Activated CD8-positive, alpha-beta memory T cell treated with anti-CD3 and anti-CD28 coated beads for 36 hours (primary cell): Measurements from ENCODE around the gene TICAM1. TPM values are rescaled to one million over a fixed set of nuclear protein-coding genes. Genes with fewer than 3 reads are reported as not detected.
"Not testable (repeated sequence)": the region's sequence is repeated elsewhere in the genome, so short reads cannot be mapped to it uniquely, and the experiment has no call there.

ENCODE experiments used
- CTCF ChIA-PET: fragments of 350-600 bp; sonication (Branson Sonifier 250); formaldehyde crosslinking; loops from one replicate; lab custom pipeline; 2021; ENCODE audit warnings: antibody characterized with exemption; lab: Charles Lee
- POLR2A ChIA-PET: fragments of 350-600 bp; sonication (Branson Sonifier 250); formaldehyde crosslinking; loops from one replicate; lab custom pipeline; 2021; ENCODE audit warnings: antibody characterized with exemption; lab: Charles Lee
- total RNA-seq, 2 experiments: library from RNA; stranded (reverse); gene quantifications; one replicate each; pipeline ENCODE4 v1.2.3, GENCODE V29; 2021

Gene TICAM1
- total RNA-seq, 2 experiments from 2014 or later = 24.8 to 26.6 TPM

DNA sequence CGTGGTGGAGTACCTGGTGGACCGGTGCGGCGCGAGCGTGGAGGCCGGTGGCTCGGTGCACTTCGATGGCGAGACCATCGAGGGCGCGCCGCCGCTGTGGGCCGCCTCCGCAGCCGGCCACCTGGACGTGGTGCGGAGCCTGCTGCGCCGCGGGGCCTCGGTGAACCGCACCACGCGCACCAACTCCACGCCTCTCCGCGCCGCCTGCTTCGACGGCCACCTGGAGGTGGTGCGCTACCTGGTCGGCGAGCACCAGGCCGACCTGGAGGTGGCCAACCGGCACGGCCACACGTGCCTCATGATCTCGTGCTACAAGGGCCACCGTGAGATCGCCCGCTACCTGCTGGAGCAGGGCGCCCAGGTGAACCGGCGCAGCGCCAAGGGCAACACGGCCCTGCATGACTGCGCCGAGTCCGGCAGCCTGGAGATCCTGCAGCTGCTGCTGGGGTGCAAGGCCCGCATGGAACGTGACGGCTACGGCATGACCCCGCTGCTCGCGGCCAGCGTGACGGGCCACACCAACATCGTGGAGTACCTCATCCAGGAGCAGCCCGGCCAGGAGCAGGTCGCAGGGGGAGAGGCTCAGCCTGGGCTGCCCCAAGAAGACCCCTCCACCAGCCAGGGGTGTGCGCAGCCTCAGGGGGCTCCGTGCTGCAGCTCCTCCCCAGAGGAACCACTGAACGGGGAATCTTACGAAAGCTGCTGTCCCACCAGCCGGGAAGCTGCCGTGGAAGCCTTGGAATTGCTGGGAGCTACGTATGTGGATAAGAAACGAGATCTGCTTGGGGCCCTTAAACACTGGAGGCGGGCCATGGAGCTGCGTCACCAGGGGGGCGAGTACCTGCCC, 39.3 kb downstream of the TICAM1 start:
- CTCF ChIA-PET = interaction anchor here (0.7 to 7.4 kb wide), 11 partner anchors 8 to 1568 kb away, joined by 3 to 72 read pairs (median 7); partner anchors contain the start of genes CELF5 and DPP9
- POLR2A ChIA-PET = interaction anchor here (0.6 to 1.6 kb wide), 2 partner anchors 68 to 119 kb away, joined by 8 to 9 read pairs; partner anchors contain the start of gene DPP9

GRCh38 chr19:4791183-4792018, 40.1 kb downstream of the TICAM1 start, which contains the start of gene FEM1A:
FEM1A (plus strand) TSS chr19:4791734; CDS start chr19:4791855, 121 bp downstream.
- ChIA-PET CTCF (interaction anchor here (0.6 to 7.4 kb wide), 30 partner anchors 9 to 1494 kb away, joined by 3 to 72 read pairs (median 4); partner anchors contain the start of genes DPP9, HDGFL2 and PLIN3), POLR2A (interaction anchor here (0.6 to 1.6 kb wide), 6 partner anchors 18 to 123 kb away, joined by 3 to 9 read pairs (median 4); partner anchors contain the start of gene DPP9)

DNA sequence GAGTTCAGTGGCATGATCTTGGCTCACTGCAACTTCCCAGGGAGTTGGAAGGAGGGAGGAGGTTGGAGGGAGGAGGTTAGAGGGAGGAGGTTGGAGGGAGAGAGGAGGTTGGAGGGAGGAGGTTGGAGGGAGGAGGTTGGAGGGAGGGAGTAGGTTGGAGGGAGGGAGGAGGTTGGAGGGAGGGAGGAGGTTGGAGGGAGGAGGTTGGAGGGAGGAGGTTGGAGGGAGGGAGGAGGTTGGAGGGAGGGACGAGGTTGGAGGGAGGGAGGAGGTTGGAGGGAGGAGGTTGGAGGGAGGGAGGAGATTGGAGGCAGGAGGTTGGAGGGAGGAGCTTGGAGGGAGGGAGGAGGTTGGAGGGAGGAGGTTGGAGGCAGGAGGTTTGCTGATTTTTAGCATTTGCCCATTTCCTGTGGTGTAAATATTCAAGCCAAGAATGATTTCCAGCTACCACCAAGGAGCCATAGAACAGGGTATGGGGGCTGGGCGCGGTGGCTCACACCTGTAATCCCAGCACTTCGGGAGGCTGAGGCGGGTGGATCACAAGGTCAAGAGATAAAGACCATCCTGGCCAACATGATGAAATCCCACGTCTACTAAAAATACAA, 45.0 kb downstream of the TICAM1 start:
- CTCF ChIA-PET = interaction anchor here (7.4 kb wide), 1 partner anchor 55 kb away, joined by 72 read pairs; no protein-coding TSS in a partner anchor
- POLR2A ChIA-PET = not testable (repeated sequence)

- POLR2A ChIA-PET = no interaction called here
- CTCF ChIA-PET = no interaction called here
Observed at GRCh38 chr19:4781801-4782200, 49.7 kb downstream of the TICAM1 start.

GRCh38 chr19:4780860-4781259, 50.7 kb downstream of the TICAM1 start:
- CTCF ChIA-PET = interaction anchor here (1.4 kb wide), 1 partner anchor 10 kb away, joined by 4 read pairs; the partner anchor contains the start of gene FEM1A
- POLR2A ChIA-PET = no interaction called here

GRCh38 chr19:4778124-4778523, 53.4 kb downstream of the TICAM1 start:
- CTCF ChIA-PET, POLR2A ChIA-PET: not testable (repeated sequence)

DNA sequence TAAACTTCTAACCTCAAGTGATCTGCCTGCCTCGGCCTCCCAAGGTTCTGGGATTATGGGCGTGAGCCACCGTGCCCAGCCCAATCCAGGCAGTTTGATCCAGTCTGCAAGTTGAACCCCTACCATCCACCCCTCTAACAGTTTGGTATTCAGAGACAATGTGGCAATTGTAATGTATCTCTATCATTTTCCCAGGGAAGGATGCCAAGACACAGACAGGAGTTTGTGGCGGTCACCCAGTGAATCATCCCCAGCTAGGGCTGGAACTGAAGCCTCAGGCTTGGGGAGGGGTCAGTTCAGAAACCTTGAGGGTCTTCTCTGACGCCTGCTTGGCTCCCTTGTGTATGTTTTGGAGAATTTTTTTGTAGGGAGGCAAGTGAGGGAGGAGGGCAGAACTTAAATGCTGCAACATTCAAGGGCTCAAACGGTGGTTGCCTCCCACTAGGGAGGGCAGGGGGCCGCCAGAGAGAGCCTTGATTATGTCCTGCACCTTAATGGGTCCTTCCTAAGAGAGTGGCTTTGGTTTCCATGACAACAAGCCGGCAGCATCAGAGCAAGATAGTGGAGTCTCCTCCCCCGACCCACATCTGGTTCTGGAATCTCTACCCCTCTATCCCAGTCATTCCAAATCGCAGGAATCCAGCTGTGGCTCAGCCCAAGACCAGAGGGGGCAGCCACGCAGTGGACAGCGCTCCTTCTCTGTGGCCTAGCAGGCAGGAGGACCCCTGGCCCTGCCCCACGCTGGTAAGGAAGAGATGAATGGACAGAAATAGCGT, 54.9 kb downstream of the TICAM1 start:
- CTCF ChIA-PET = no interaction called here
- POLR2A ChIA-PET = interaction anchor here (0.7 kb wide), 1 partner anchor 127 kb away, joined by 3 read pairs; no protein-coding TSS in a partner anchor

GRCh38 chr19:4775627-4776152, 55.8 kb downstream of the TICAM1 start:
- CTCF ChIA-PET = no interaction called here

GRCh38 chr19:4774136-4774535, 57.4 kb downstream of the TICAM1 start:
- ChIA-PET POLR2A (no interaction called here), CTCF (no interaction called here)

More at GRCh38 chr19:4775627-4776152, 55.8 kb downstream of the TICAM1 start:
- POLR2A ChIA-PET = no interaction called here

DNA sequence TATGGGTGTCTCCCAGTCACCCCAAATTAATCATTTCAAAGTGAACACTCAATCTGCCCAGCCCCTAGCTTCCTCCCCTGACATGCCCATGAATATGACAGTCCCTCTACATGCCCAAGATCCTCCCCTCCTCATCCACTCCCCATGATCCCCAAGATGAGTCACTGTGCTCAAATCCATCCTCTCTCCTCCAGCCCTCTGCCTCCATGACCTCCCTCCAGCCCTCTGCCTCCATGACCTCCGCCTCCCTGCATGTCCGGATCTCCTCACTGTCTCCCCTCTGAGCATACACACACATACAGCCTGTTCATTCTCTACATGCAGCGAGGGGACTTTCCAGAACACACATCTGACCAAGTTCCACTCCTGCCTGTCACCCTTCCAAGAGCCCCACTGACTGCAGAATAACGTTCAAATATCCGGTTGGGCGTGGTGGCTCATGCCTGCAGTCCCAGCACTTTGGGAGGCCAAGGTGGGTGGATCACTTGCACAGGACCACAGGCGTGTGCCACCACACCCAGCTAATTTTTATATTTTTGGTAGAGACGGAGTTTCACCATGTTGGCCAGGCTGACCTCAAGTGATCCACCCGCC, 58.4 kb downstream of the TICAM1 start:
- POLR2A ChIA-PET = no interaction called here
- CTCF ChIA-PET = no interaction called here

GRCh38 chr19:4772566-4772965, 58.9 kb downstream of the TICAM1 start:
- CTCF ChIA-PET = no interaction called here
- POLR2A ChIA-PET = no interaction called here

DNA sequence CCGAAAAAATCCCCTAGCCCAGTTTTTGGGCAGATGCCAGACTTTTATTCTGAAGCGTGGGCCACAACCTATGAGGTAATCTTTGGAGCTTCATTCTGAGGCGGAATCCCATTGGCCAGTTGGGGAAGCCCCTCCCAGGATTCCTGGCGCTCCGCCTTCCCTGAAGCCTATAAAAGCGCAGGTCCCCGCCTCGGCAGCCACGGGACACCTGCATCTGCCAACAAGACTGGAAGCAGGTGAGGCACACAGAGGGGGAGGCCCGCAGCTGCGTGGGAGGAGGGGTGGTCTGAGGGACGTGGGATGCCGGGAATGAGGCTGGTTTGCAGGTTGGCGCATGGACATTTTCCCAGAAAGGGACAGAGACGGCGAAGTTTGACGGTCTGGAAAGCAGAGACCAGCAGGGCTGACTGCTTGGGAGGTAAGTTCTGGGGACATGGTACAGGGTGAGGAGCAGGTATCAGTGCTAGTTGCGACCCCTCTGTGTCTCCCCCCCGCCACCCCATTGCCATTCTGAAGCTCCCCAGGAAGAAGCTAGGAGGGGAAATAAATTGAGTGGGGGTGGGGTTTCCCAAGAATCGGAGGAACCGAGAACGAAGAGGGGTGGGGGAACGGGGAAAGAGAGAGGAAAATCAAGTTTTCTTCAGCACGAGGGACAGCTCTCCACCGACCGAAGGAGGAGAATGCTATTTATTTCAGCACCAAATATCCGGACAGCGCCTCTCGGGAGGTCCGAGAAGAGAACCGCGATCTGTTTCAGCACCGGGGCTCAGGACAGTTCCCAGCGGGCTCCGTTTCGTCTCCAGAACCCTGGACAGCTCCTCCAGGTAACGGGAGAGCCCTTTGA, 62.4 kb downstream of the TICAM1 start:
- CTCF ChIA-PET = interaction anchor here (0.6 to 1.5 kb wide), 5 partner anchors 10 to 447 kb away, joined by 3 to 6 read pairs (median 3); no protein-coding TSS in a partner anchor
- POLR2A ChIA-PET = interaction anchor here (0.6 kb wide), 1 partner anchor 1019 kb away, joined by 4 read pairs; no protein-coding TSS in a partner anchor

Other genes starting within 250 kb of the TICAM1 start
- 10 to 100 TPM in 1 of 2 experiments, 1 to 10 TPM in 1; 9.4 to 10.0 TPM for gene TNFAIP8L1, start 192.2 kb downstream of the TICAM1 start, total RNA-seq
- 10 to 100 TPM; 85.8 to 87.6 TPM for gene MYDGF, start 161.4 kb downstream of the TICAM1 start, total RNA-seq
- gene DPP9, start 107.9 kb downstream of the TICAM1 start, total RNA-seq = 10 to 100 TPM; 89.0 to 92.1 TPM
- gene FEM1A, start 40.0 kb downstream of the TICAM1 start, total RNA-seq = 10 to 100 TPM; 22.0 to 23.6 TPM
- 10 to 100 TPM; 15.9 to 17.4 TPM for gene PLIN3, start 36.0 kb upstream of the TICAM1 start, total RNA-seq
- under 1 TPM; 0.10 to 0.17 TPM for gene ARRDC5, start 71.2 kb upstream of the TICAM1 start, total RNA-seq
- gene UHRF1, start 77.8 kb upstream of the TICAM1 start, total RNA-seq = 100 to 1,000 TPM; 228 to 239 TPM
- gene KDM4B, start 137.4 kb upstream of the TICAM1 start, total RNA-seq = 10 to 100 TPM; 24.4 to 25.0 TPM